Activated CD8-positive, alpha-beta memory T cell treated with anti-CD3 and anti-CD28 coated beads, Interleukin-2, amount 50 U/mL, for 24 hours (primary cell): ENCODE measurements around the gene ZBTB9.

ENCODE experiments used
- DNase-seq: peaks from one replicate; pipeline ENCODE4 v3.0.0-alpha.2; 2020; ENCODE audit errors: extremely low read depth

Gene ZBTB9

DNA sequence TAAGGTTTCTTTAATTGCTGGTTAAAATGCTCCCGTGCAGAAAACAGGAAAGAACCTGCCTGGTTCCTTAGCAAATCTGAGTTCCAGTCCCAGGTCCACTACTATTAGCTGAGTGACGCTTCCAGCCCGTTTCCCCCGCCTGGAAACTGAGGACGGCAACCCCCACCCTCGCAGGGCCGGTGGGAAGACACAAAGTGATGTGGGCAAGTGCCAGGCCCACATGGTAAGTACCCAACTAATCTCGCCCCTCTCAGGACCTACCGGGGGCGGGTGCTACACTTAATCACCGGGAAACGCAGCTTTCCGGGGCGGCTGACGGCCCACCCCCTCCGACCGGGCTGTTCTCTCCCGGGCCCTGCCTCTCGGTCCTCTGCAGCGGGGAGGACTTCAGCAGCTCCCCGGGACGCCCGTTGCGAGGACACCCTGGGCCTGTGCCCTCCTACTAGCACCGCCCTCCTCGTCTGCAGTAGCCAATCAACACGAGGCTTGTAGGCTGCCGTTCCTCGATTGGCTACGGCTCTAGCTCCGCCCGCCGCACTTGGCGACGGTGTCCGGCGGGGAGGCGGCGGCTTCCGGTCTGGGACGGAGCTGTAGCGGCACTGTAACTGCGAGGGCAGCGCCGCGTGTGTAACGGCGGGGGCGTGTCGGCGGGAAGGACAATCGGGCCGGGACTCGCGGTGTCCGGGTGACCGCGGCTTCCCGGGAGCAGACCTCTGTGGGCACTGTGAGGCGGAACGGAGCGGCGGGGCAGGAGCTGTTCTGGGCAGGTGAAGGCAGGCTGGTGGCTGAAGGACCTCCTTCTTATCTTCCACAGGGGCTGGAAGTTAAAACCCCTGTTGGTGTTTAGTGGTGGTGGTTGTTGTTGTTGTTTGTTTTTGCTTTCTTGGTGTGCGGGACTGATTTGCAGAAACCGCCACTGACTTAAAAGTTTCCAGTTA lies at the start of gene ZBTB9:
Gene ZBTB9, plus strand, starts transcription at position 568 of the 938 bp plus-strand sequence. CDS start 525 bp downstream, outside the sequence.
- peak; percentile 83 for DNase-seq

GRCh38 chr6:33404884-33405283 lies 49.5 kb upstream of the ZBTB9 start:
- no peak for DNase-seq

DNA sequence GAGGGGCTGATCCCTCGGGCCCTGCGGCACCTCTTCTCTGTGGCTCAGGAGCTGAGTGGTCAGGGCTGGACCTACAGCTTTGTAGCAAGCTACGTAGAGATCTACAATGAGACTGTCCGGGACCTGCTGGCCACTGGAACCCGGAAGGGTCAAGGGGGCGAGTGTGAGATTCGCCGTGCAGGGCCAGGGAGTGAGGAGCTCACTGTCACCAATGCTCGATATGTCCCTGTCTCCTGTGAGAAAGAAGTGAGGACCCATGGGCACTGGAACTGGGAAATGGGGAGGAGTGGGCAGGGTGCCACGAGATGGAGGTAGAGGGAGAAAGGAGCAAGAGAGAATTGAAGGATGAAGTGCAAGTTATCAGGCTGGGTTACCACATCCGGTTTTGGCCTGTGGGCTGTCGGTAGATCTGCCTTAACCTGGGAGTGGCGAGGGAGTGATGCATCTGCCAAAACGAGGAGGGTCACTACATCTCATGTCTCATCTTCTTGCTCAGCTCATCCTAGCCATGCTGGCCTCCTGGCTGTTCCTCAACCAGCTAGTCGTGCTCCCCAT lies 48.9 kb upstream of the ZBTB9 start:
- no peak for DNase-seq

- no peak for DNase-seq
Observed at GRCh38 chr6:33406126-33406525, 48.2 kb upstream of the ZBTB9 start.

DNA sequence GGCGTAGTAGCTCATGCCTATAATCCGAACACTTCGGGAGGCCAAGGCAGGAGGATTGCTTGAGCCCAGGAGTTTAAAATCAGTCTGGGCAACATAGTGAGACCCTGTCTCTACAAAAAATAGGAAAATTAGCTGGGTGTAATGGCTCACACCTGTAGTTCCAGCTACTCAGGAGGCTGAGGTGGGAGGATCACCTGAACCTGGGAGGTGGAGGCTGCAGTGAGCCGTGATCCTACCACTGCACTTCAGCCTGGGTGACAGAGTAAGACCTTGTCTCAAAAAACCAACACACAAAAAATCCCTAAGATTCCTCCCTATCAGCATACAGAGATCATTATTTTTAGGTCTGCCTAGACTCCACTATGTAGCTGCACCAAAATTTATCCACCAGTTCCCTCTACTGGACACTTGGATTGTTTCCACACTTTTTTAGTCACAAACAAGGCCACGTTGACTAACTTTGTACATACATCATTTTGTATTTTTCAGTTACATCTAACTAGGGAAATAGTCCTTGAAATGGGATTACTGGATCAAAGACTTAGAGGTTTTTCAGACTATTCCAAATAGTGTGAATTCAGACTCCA lies 47.2 kb upstream of the ZBTB9 start:
- DNase-seq: no peak

- DNase-seq: peak; percentile 89
Observed at GRCh38 chr6:33410050-33410710, 44.2 kb upstream of the ZBTB9 start.

- peak; percentile 25 for DNase-seq
Observed at GRCh38 chr6:33410711-33411631, 43.4 kb upstream of the ZBTB9 start, which contains the start of gene PHF1. Gene PHF1 (plus strand): TSS chr6:33411014. CDS start chr6:33412264, 1,250 bp downstream.

DNA sequence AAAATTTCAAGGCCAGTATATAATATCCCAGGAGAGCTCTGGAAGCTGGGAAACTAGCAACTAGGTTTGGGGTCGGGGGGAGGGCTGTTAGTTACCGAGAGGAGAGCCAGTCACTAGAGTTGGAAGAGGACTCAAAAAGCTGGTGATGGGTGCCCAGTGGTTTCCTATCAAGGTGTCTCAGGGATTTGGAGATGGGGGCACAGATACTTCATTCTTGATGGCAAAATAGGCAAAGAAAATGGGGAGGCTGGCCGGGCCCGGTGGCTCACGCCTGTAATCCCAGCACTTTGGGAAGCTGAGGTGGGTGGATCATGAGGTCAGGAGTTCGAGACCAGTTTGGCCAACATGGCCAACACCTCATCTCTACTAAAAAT lies 42.8 kb upstream of the ZBTB9 start:
- DNase-seq: no peak

DNA sequence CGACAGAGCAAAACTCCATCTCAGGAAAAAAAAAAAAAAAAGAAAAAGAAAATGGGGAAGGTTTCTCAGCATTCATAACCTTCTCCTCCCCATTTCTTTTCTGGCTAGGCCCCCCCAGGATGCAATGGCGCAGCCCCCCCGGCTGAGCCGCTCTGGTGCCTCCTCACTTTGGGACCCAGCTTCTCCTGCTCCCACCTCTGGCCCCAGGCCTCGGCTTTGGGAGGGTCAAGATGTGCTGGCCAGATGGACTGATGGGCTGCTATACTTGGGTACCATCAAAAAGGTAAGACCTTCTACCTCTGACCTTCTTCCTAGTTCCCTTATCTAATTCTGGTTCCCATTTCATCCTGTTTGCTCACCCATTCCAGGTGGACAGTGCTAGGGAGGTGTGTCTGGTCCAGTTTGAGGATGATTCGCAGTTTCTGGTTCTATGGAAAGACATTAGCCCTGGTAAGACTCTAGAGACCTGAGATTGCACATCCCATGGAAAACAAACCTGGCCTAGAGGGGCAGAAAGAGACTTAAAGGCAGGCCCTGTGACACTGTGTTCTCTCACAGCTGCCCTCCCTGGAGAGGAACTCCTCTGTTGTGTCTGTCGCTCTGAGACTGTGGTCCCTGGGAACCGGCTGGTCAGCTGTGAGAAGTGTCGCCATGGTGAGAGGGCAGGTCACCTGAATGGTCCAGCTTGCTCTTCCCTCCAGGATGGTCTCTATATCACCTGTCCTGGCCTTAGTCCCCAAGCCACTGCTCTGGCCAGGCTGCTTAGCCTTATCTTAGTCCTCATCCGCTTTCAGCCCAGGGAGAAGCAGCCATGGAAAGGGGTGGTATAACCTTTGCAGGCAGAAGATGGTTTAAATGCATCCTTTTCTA lies 42.0 kb upstream of the ZBTB9 start:
- DNase-seq: no peak

- no peak for DNase-seq
Observed at GRCh38 chr6:33413241-33414120, 40.9 kb upstream of the ZBTB9 start.

DNA sequence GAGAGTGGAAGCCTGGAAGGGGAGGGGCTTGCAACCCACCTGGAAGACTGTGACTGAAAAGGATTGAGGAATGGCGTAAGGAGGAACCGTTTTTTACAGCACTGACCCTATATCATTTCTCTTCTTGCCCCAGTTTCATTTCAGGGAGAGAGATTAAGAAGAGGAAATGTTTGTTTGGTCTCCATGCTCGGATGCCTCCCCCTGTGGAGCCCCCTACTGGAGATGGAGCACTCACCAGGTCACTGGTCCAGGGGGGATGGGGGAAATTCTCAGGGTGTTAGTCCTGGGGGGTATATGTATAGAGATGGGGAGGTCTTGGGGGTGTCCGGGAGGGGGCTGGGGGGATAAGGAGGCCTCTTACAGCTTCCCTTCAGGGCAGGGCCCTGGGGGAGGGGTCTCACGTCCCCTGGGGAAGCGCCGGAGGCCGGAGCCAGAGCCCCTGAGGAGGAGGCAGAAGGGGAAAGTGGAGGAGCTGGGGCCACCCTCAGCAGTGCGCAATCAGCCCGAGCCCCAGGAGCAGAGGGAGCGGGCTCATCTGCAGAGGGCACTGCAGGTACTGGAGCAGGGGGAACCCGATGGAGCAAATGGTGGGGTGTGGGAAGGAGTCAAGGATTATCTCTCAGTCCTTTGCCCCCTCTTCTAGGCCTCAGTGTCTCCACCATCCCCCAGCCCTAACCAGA lies 39.6 kb upstream of the ZBTB9 start:
- no peak for DNase-seq

- no peak for DNase-seq
Observed at GRCh38 chr6:33415831-33416230, 38.5 kb upstream of the ZBTB9 start.

GRCh38 chr6:33416386-33417127 lies 37.8 kb upstream of the ZBTB9 start:
- DNase-seq: no peak

DNA sequence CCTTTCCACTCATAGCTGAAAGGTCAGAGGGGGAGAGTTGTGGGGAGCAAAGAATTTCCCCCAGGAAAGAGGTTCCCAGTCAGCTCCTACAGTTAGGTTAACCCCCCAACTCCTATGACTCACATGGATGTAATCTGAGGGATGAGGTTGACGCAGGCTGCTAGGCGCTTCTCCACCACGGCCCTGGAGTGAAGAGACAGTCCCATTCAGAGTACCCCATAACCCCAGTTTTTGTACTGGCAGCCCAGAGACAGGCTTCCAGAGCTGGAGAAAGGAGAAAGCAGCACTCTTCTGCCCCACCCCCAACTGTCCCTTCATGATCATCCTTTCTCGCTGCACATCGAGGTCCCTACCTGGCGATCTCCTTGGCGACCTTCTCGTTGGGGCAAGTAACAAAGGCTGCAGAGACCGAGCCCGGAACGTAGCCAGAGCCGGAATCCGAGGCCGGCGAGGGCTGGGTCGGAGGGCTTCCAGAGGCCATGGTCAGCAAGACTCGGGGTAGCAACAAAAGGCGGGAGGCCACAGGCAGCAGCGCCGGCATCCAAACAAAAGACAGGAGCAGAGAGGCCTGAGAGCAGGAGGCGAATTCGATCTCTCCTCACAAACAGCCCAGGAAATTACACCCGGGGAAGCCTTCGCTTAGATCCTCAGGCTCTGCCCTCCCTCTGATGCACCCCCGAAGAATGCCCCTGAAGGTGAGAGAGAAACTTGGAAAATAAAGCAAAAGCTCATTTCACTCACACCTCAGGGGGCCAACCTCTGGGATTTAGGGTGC lies 37.1 kb upstream of the ZBTB9 start:
- no peak for DNase-seq

DNA sequence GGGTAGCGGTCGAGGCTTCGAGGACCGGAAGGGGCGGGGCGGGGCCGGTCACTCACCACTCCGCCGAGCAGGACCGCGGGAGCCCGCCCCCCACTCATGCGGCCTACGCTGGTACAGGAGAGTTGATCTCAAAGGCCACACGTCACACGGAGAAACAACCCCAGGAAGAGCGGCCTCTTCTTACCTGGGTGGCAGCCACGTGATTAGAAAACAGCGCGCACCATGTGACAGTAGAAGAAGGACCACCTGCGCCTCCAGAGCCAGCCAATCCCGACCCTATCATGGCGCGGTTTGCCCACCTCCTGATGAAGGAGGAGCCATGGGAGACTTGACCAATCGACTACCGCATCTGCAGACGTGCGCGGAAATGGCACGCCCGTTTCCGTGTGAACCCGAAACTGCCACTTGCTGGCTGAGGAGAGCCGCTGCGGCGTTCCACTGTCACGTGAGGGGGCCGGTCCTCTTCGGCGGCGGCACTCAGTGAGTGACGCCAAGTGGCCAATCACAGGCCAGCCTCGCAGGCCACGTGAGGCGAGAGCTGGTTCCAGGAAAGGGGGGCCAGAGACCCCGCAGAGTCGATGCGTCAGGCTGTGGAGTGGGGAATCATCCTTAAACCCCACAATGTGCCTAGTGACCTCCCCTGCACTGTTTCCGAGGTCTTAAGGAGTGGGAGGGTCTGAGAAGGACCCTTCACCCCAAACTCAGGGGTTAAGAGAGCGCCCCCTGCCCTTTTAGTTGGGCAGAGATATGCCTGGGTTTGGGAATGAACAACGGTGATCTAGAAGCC lies 36.3 kb upstream of the ZBTB9 start, which contains the start of gene CUTA:
Gene CUTA, minus strand, starts transcription at position 205 of the 787 bp plus-strand sequence. Its CDS starts 107 bp downstream, at position 98.
- peak; percentile 96 for DNase-seq

DNA sequence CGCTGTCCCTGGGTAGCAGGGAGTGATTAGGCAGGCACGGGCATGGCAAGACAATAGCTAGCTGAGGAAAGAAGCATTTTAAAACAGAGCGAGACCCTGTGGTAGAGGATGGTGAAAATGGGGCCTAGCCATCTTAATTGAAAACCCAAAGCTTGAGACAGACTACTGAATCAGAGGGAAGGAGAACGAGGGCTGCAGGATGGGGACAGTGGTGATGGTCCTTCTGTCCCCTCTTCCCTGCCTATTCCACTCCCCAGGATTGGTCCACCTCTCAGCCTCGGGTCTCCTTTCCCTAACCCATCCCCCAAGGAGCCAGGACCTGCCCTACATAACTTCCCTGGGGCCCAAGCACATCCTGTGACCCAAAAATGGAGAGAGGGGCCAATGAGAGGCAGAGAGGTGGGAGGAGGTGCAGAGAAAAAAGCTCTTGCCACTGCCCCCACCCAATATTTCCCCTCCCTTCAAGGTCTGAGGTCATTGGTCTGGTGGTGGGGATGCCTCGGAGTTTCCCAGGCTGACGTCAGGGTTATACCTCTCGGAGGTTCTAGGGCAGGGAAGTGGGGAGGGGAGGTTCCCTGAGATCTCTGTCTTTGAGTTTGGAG lies 35.6 kb upstream of the ZBTB9 start:
- no peak for DNase-seq
